K562 (cell line): Measurements from ENCODE around the gene MBOAT7.

Experiments used
- CEBPB ChIP-seq: fragments of 450-650 bp; IDR thresholded peaks from 2 replicates; pipeline ENCODE4 v1.6.1; 2016; ENCODE audit warnings: missing genetic modification characterization, missing compliant biosample characterization
- JUNB ChIP-seq: fragments of 450-650 bp; formaldehyde crosslinking; conservative IDR thresholded peaks from 2 replicates; pipeline ENCODE4 v1.4.0; 2020; ENCODE audit warnings: mild to moderate bottlenecking
- NONO ChIP-seq, 2 experiments: fragments of 200-400 bp in 1 of 2; fragments of 450-650 bp in 1 of 2; formaldehyde crosslinking in 1 of 2; IDR thresholded peaks; 2 replicates each; pipeline ENCODE4 v1.6.1; 2017; ENCODE audit warnings: low read depth in 2 of 2, mild to moderate bottlenecking in 2 of 2, moderate library complexity in 2 of 2, low read length in 1 of 2
- PCBP2 ChIP-seq: fragments of 200-400 bp; formaldehyde crosslinking; IDR thresholded peaks from 2 replicates; pipeline ENCODE4 v1.6.1; 2018; ENCODE audit warnings: low read length, low read depth, mild to moderate bottlenecking, moderate library complexity; ENCODE audit not compliant: poor library complexity, severe bottlenecking
- POLR2A ChIP-seq: fragments of 450-650 bp; conservative IDR thresholded peaks from 2 replicates; pipeline ENCODE4 v1.6.1; 2016
- SIN3B ChIP-seq: fragments of 450-650 bp; IDR thresholded peaks from 2 replicates; pipeline ENCODE4 v1.6.1; 2017; ENCODE audit warnings: low read depth, mild to moderate bottlenecking, moderate library complexity
- TAF1 ChIP-seq: IDR thresholded peaks from 2 replicates; pipeline ENCODE4 v1.6.1; 2011; ENCODE audit warnings: mild to moderate bottlenecking, low read length, moderate library complexity; ENCODE audit not compliant: insufficient read depth, control insufficient read depth, severe bottlenecking; ENCODE audit errors: extremely low read depth
- TOE1 ChIP-seq, 2 experiments: fragments of 450-650 bp in 1 of 2; sonication (generic) in 1 of 2; formaldehyde crosslinking in 1 of 2; IDR thresholded peaks; 2 replicates each; pipeline versions ENCODE4 v1.7.1 to v1.8.0; 2016 to 2022; ENCODE audit warnings: borderline replicate concordance in 2 of 2, mild to moderate bottlenecking in 2 of 2, antibody characterized with exemption in 1 of 2, inconsistent platforms in 1 of 2, low read depth in 1 of 2, missing genetic modification reagents in 1 of 2, moderate library complexity in 1 of 2
- ZNF347 ChIP-seq: fragments of 450-650 bp; formaldehyde crosslinking; IDR thresholded peaks from 2 replicates; pipeline ENCODE4 v1.4.0; 2020; ENCODE audit warnings: low read depth, mild to moderate bottlenecking, moderate library complexity
- TF ChIP-seq, protein P1 (sequence below): fragments of 250-450 bp; sonication (Bioruptor Pico); IDR thresholded peaks from 2 replicates; pipeline ENCODE4 v1.8.0; 2021; ENCODE audit warnings: moderate library complexity, mild to moderate bottlenecking, inconsistent platforms
- TF ChIP-seq, protein P2 (sequence below): sonication (generic); formaldehyde crosslinking; IDR thresholded peaks from 2 replicates; pipeline ENCODE4 v1.8.1; 2023; ENCODE audit warnings: missing genetic modification reagents, mild to moderate bottlenecking, borderline replicate concordance
- TF ChIP-seq, protein P3 (sequence below), 3 experiments: IDR thresholded peaks in 2 of 3; conservative IDR thresholded peaks in 1 of 3; 2 replicates each; pipeline ENCODE4 v1.5.1; 2011 to 2012; ENCODE audit warnings: low read length in 3 of 3, mild to moderate bottlenecking in 3 of 3, control low read depth in 2 of 3, improper control_type of control experiment in 1 of 3, inconsistent platforms in 1 of 3, low read depth in 1 of 3, mixed read lengths in 1 of 3, moderate library complexity in 1 of 3; ENCODE audit not compliant: insufficient read depth in 2 of 3

DNA sequence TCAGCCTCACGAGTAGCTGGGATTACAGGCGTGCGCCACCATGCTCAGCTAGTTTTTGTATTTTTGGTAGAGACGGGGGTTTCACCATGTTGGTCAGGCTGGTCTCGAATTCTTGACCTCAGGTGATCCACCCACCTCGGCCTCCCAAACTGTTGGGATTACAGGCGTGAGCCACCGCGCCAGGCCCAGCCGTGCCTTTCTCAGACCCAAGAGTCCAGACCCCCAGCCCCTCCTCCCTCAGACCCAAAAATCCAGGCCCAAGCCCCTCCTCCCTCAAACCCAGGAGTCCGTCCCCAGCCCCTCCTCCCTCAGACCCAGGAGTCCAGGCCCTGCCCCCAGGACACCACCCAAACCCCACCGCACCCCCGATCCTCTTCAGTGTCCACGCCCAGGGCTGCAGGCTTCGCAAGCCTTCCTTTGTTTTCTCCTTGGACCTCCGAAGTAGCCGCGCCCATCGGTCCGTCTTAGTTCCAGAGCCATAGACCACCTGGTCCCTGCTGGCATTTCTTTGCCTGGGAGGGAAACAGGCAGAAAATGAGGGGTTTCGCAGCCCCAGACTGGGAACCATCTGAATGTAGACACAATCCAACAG is 20.1 kb downstream of the MBOAT7 start:
- TF ChIP-seq PCBP2 (no peak), JUNB (CRISPR knock-in tag) (no peak), TAF1 (no peak), NONO (IDR thresholded peaks at IDR 0.05; ENCODE audit: low read depth in 2 of 2, low read length in 1 of 2) (no peak), SIN3B (no peak), POLR2A (no peak), TOE1 (IDR thresholded peaks at IDR 0.05; ENCODE audit: borderline replicate concordance) (no peak), TOE1 (CRISPR knock-in tag; IDR thresholded peaks at IDR 0.05; ENCODE audit: borderline replicate concordance, low read depth) (no peak), CEBPB (tag) (no peak), ZNF347 (no peak)
- TF ChIP-seq, protein P1, sequence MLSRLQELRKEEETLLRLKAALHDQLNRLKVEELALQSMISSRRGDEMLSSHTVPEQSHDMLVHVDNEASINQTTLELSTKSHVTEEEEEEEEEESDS = no peak
- TF ChIP-seq, protein P2, sequence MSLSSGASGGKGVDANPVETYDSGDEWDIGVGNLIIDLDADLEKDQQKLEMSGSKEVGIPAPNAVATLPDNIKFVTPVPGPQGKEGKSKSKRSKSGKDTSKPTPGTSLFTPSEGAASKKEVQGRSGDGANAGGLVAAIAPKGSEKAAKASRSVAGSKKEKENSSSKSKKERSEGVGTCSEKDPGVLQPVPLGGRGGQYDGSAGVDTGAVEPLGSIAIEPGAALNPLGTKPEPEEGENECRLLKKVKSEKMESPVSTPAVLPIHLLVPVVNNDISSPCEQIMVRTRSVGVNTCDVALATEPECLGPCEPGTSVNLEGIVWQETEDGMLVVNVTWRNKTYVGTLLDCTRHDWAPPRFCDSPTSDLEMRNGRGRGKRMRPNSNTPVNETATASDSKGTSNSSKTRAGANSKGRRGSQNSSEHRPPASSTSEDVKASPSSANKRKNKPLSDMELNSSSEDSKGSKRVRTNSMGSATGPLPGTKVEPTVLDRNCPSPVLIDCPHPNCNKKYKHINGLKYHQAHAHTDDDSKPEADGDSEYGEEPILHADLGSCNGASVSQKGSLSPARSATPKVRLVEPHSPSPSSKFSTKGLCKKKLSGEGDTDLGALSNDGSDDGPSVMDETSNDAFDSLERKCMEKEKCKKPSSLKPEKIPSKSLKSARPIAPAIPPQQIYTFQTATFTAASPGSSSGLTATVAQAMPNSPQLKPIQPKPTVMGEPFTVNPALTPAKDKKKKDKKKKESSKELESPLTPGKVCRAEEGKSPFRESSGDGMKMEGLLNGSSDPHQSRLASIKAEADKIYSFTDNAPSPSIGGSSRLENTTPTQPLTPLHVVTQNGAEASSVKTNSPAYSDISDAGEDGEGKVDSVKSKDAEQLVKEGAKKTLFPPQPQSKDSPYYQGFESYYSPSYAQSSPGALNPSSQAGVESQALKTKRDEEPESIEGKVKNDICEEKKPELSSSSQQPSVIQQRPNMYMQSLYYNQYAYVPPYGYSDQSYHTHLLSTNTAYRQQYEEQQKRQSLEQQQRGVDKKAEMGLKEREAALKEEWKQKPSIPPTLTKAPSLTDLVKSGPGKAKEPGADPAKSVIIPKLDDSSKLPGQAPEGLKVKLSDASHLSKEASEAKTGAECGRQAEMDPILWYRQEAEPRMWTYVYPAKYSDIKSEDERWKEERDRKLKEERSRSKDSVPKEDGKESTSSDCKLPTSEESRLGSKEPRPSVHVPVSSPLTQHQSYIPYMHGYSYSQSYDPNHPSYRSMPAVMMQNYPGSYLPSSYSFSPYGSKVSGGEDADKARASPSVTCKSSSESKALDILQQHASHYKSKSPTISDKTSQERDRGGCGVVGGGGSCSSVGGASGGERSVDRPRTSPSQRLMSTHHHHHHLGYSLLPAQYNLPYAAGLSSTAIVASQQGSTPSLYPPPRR (CRISPR knock-in tag) = no peak
- TF ChIP-seq, protein P3, sequence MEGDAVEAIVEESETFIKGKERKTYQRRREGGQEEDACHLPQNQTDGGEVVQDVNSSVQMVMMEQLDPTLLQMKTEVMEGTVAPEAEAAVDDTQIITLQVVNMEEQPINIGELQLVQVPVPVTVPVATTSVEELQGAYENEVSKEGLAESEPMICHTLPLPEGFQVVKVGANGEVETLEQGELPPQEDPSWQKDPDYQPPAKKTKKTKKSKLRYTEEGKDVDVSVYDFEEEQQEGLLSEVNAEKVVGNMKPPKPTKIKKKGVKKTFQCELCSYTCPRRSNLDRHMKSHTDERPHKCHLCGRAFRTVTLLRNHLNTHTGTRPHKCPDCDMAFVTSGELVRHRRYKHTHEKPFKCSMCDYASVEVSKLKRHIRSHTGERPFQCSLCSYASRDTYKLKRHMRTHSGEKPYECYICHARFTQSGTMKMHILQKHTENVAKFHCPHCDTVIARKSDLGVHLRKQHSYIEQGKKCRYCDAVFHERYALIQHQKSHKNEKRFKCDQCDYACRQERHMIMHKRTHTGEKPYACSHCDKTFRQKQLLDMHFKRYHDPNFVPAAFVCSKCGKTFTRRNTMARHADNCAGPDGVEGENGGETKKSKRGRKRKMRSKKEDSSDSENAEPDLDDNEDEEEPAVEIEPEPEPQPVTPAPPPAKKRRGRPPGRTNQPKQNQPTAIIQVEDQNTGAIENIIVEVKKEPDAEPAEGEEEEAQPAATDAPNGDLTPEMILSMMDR (IDR thresholded peaks at IDR 0.05 in 2 of 3, conservative IDR thresholded peaks at IDR 0.05 in 1 of 3; ENCODE audit: insufficient read depth in 2 of 3, low read depth in 1 of 3, low read length in 3 of 3) = no peak
